Endothelial cell of umbilical vein (primary cell): Measurements from ENCODE around the gene EFNB3. TPM values are rescaled to one million over a fixed set of nuclear protein-coding genes. Genes with fewer than 3 reads are reported as not detected.
A peak's percentile ranks its signal among the peaks of the same experiment; 100 is the strongest.

Experiments
- BruUV-seq: library from RNA; stranded (reverse); fragments of 400-500 nt; replicated peaks from 2 replicates; lab custom pipeline; 2021; lab: Mats Ljungman, UMichigan
- CTCF ChIA-PET: fragments of 300-600, 350-600 bp; sonication (Branson Sonifier 250); formaldehyde crosslinking; loops from one replicate; lab custom pipeline; 2021; ENCODE audit warnings: antibody characterized with exemption, inconsistent platforms; lab: Charles Lee
- POLR2A ChIA-PET: fragments of 300-600, 350-600 bp; sonication (Branson Sonifier 250); formaldehyde crosslinking; loops from one replicate; lab custom pipeline; 2021; ENCODE audit warnings: antibody characterized with exemption, inconsistent platforms; lab: Charles Lee
- DNase-seq: peaks from one replicate; pipeline ENCODE4 v3.0.0-alpha.2; 2011; ENCODE audit warnings: low read depth, low spot score
- FAIRE-seq: peaks from 2 replicates; lab custom pipeline; 2011; peaks lifted over from hg19 to GRCh38; lab: Jason Lieb, UNC
- H2AFZ ChIP-seq: 2 replicates; pipeline ENCODE4 v1.6.0; 2012; ENCODE audit warnings: low read depth, low read length, control low read depth, inconsistent platforms
- H3K27ac ChIP-seq: 2 replicates; pipeline ENCODE4 v1.5.1; 2011; ENCODE audit warnings: low read depth, mild to moderate bottlenecking, control low read depth, low read length, moderate library complexity; ENCODE audit not compliant: insufficient read depth
- H3K27me3 ChIP-seq, 2 experiments: 2 replicates each; pipeline versions ENCODE4 v1.6.0 to v1.6.1; 2011; ENCODE audit warnings: low read length in 2 of 2, mixed read lengths in 1 of 2; ENCODE audit not compliant: control insufficient read depth in 2 of 2, insufficient read depth in 2 of 2
- H3K36me3 ChIP-seq, 2 experiments: 2 replicates in 1 of 2; 3 replicates in 1 of 2; pipeline ENCODE4 v1.5.1; 2011; ENCODE audit warnings: low read length in 2 of 2, mild to moderate bottlenecking in 1 of 2, moderate library complexity in 1 of 2; ENCODE audit not compliant: control insufficient read depth in 2 of 2, insufficient read depth in 2 of 2; ENCODE audit errors: extremely low read depth in 1 of 2
- H3K4me1 ChIP-seq: 3 replicates; pipeline ENCODE4 v1.5.1; 2011; ENCODE audit warnings: mild to moderate bottlenecking, low read length; ENCODE audit not compliant: control insufficient read depth, insufficient read depth; ENCODE audit errors: extremely low read depth
- H3K4me2 ChIP-seq: 2 replicates; pipeline ENCODE4 v1.6.1; 2011; ENCODE audit warnings: low read length, control low read depth, mixed read lengths; ENCODE audit not compliant: insufficient read depth
- H3K4me3 ChIP-seq, 3 experiments: fragments of 200-600 bp in 1 of 3; sonication (generic), shearing (Covaris generic) in 1 of 3; replicated peaks in 1 of 3; 2 replicates each; pipeline ENCODE4 v1.5.1; 2011 to 2016; ENCODE audit warnings: control low read depth in 3 of 3, low read length in 3 of 3, mild to moderate bottlenecking in 2 of 3, inconsistent platforms in 1 of 3, low read depth in 1 of 3, moderate library complexity in 1 of 3; ENCODE audit not compliant: insufficient read depth in 1 of 3
- H3K79me2 ChIP-seq: 2 replicates; pipeline ENCODE4 v1.6.0; 2012; ENCODE audit warnings: low read length, inconsistent platforms; ENCODE audit not compliant: control insufficient read depth, insufficient read depth
- H3K9ac ChIP-seq: replicated peaks from 2 replicates; pipeline ENCODE3; 2011; ENCODE audit warnings: low read length, control low read depth; ENCODE audit not compliant: insufficient read depth; ENCODE audit errors: extremely low read depth
- H3K9me1 ChIP-seq: replicated peaks from 3 replicates; pipeline ENCODE4 v1.6.0; 2011; ENCODE audit warnings: mild to moderate bottlenecking, low read length; ENCODE audit not compliant: control insufficient read depth, insufficient read depth; ENCODE audit errors: extremely low read depth
- H3K9me3 ChIP-seq: replicated peaks from 2 replicates; pipeline ENCODE4 v1.5.1; 2012; ENCODE audit warnings: low read length, inconsistent platforms; ENCODE audit not compliant: control insufficient read depth, insufficient read depth
- H4K20me1 ChIP-seq: replicated peaks from 2 replicates; pipeline ENCODE3; 2011; ENCODE audit warnings: mild to moderate bottlenecking, low read length; ENCODE audit not compliant: control insufficient read depth, insufficient read depth; ENCODE audit errors: extremely low read depth
- EZH2 ChIP-seq: IDR thresholded peaks from 2 replicates; pipeline ENCODE4 v1.6.1; 2012; ENCODE audit warnings: borderline replicate concordance, low read depth, mild to moderate bottlenecking, moderate library complexity, low read length, inconsistent platforms; ENCODE audit not compliant: severe bottlenecking
- FOS ChIP-seq: IDR thresholded peaks from 2 replicates; pipeline ENCODE4 v1.6.1; 2011; ENCODE audit warnings: mild to moderate bottlenecking, low read length, moderate library complexity, borderline replicate concordance; ENCODE audit not compliant: insufficient read depth
- GATA2 ChIP-seq: IDR thresholded peaks from 2 replicates; pipeline ENCODE4 v1.7.0; 2011; ENCODE audit warnings: low read depth, mild to moderate bottlenecking, moderate library complexity, mixed read lengths, low read length; ENCODE audit not compliant: insufficient read length, insufficient read depth
- JUN ChIP-seq: IDR thresholded peaks from 2 replicates; pipeline ENCODE4 v1.6.1; 2011; ENCODE audit warnings: borderline replicate concordance, low read depth; ENCODE audit not compliant: insufficient read length, insufficient read depth
- MYC ChIP-seq: IDR thresholded peaks from one replicate; pipeline ENCODE4 v1.6.1; 2011; ENCODE audit warnings: mild to moderate bottlenecking, low read depth, low read length
- POLR2A ChIP-seq: IDR thresholded peaks from 2 replicates; pipeline ENCODE4 v1.6.1; 2012; ENCODE audit warnings: low read depth, mild to moderate bottlenecking, control low read depth, low read length
- POLR2AphosphoS5 ChIP-seq: IDR thresholded peaks from 2 replicates; pipeline ENCODE4 v1.6.1; 2012; ENCODE audit warnings: low read depth, mild to moderate bottlenecking, control low read depth, low read length, moderate library complexity; ENCODE audit not compliant: insufficient read depth
- dilution Hi-C: fragments of 300-500 bp; cut with MboI; formaldehyde crosslinking; loops from one replicate; pipeline ENCODE4 v1.15.0; 2019; ENCODE audit warnings: low sequenced_read_pairs; ENCODE audit not compliant: extremely low pct_ligation_motif_present
- intact Hi-C: fragments of 100-400 bp; cut with micrococcal nuclease; formaldehyde crosslinking; loops from one replicate; pipeline ENCODE4 v1.10.0; 2022
- polyA plus RNA-seq, 4 experiments: library from polyadenylated mRNA; depleted of rRNA in 3 of 4; stranded (reverse) in 3 of 4; unstranded in 1 of 4; fragments of >200 nt; gene quantifications; 2 replicates each; pipeline versions ENCODE4 v1.2.1 to v1.2.3, GENCODE V29; 2011 to 2012; ENCODE audit warnings: missing spikeins in 1 of 4
- total RNA-seq: library from RNA; stranded (reverse); gene quantifications from 2 replicates; pipeline ENCODE4 v1.2.3, GENCODE V29; 2021
- TF ChIP-seq, protein P1 (sequence below): IDR thresholded peaks from 2 replicates; pipeline ENCODE4 v1.6.1; 2011; ENCODE audit not compliant: insufficient read depth, insufficient read length
- TF ChIP-seq, protein P2 (sequence below), 2 donors: IDR thresholded peaks; 1 replicate in 1 of 2; 2 replicates in 1 of 2; pipeline ENCODE4 v1.5.1; 2011; ENCODE audit warnings: low read length in 2 of 2, mild to moderate bottlenecking in 2 of 2, moderate library complexity in 2 of 2, control low read depth in 1 of 2, inconsistent platforms in 1 of 2, low read depth in 1 of 2; ENCODE audit not compliant: insufficient read depth in 1 of 2; ENCODE audit errors: extremely low read depth in 1 of 2

The EFNB3 gene
- total and polyA plus RNA-seq, 2 donors (not counting 3 experiments of a cell fraction or from before 2014, with no cell fraction given): 1.1 to 2.9 TPM

DNA sequence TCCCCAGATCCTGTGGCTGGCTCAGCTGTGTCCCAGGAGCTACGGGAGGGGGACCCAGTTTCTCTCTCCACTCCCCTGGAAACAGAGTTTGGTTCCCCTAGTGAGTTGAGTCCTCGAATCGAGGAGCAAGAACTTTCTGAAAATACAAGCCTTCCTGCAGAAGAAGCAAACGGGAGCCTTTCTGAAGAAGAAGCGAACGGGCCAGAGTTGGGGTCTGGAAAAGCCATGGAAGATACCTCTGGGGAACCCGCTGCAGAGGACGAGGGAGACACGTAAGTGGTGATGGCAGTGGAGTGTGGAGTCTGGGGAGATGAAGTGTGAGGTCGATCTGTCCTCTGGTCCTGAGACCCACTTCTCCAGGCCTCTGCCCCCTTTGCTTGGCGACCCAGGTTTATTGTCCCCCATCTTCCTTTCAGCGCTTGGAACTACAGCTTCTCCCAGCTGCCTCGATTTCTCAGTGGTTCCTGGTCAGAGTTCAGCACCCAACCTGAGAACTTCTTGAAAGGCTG lies 16.1 kb upstream of the EFNB3 start:
- intact Hi-C loops: loop anchor here (1.0 to 10.0 kb wide), 10 partner anchors 28 to 337 kb away; partner anchors contain the start of genes CHD3, DNAH2, FGF11 and KCTD11
- H3K79me2 ChIP-seq: peaks cover 39% of the 10 kb centered on the region

DNA sequence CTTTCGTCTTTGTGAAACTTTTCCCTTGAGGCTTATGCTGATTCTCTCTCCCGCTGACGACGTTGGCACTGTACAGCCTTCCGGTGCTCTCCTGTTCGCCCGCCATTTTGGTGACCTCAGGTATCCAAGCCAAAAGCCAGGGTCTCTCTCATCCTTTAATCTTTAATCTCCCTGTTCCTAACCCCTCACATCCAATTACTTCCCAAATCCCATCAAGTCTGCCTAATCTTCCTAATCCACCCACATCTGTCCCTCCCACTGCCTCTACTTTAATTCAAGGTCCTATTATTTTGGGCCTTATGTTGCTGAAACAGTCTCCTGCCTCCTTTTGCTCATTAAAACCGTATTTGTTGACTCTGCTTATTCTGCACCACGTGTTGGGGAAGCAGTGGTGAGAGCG lies 9.4 kb upstream of the EFNB3 start:
- intact Hi-C loops (no loop called here), dilution Hi-C loops (no loop called here)
- no peaks in the 10 kb centered on the region for H3K9me3 ChIP-seq
- no peaks in the 10 kb centered on the region for H3K36me3 ChIP-seq
- DNase-seq (no peak), FAIRE-seq (no peak)
- no peaks in the 10 kb centered on the region for H3K9me1 ChIP-seq
- no peak overlapping the region for H2AFZ ChIP-seq
- H3K27me3 ChIP-seq: no peaks in the 10 kb centered on the region
- POLR2A ChIA-PET: no interaction called here
- TF ChIP-seq MYC (no peak), POLR2AphosphoS5 (no peak), EZH2 (no peak), POLR2A (no peak), GATA2 (no peak), FOS (no peak), JUN (no peak)
- TF ChIP-seq, protein P1, sequence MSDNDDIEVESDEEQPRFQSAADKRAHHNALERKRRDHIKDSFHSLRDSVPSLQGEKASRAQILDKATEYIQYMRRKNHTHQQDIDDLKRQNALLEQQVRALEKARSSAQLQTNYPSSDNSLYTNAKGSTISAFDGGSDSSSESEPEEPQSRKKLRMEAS: no peak
- TF ChIP-seq, protein P2, sequence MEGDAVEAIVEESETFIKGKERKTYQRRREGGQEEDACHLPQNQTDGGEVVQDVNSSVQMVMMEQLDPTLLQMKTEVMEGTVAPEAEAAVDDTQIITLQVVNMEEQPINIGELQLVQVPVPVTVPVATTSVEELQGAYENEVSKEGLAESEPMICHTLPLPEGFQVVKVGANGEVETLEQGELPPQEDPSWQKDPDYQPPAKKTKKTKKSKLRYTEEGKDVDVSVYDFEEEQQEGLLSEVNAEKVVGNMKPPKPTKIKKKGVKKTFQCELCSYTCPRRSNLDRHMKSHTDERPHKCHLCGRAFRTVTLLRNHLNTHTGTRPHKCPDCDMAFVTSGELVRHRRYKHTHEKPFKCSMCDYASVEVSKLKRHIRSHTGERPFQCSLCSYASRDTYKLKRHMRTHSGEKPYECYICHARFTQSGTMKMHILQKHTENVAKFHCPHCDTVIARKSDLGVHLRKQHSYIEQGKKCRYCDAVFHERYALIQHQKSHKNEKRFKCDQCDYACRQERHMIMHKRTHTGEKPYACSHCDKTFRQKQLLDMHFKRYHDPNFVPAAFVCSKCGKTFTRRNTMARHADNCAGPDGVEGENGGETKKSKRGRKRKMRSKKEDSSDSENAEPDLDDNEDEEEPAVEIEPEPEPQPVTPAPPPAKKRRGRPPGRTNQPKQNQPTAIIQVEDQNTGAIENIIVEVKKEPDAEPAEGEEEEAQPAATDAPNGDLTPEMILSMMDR (IDR thresholded peaks at IDR 0.05; ENCODE audit: extremely low read depth in 1 of 2, insufficient read depth in 1 of 2, low read depth in 1 of 2, low read length in 2 of 2): no peak
- no peaks in the 10 kb centered on the region for H3K79me2 ChIP-seq
- no peak overlapping the region for H3K4me3 ChIP-seq
- H3K27ac ChIP-seq: no peak overlapping the region
- CTCF ChIA-PET: no interaction called here
- no peak overlapping the region for H3K9ac ChIP-seq
- H4K20me1 ChIP-seq: no peaks in the 10 kb centered on the region
- no peak overlapping the region for H3K4me2 ChIP-seq
- no peaks in the 10 kb centered on the region for H3K4me1 ChIP-seq
- BruUV-seq: no TSS peak

More for the DNA sequence above, 16.1 kb upstream of the EFNB3 start:
- peak overlapping the region; percentile 43 for H3K27ac ChIP-seq
- ChIA-PET POLR2A (interaction anchor here (0.9 kb wide), 1 partner anchor 12 kb away, joined by 3 read pairs; no protein-coding TSS in a partner anchor), CTCF (interaction anchor here (1.3 to 4.4 kb wide), 11 partner anchors 13 to 168 kb away, joined by 3 to 97 read pairs (median 10); partner anchors contain the start of genes DNAH2, EFNB3, MPDU1 and NAA38)
- FAIRE-seq (no peak), DNase-seq (no peak)
- H4K20me1 ChIP-seq: no peaks in the 10 kb centered on the region
- no peak for TF ChIP-seq POLR2AphosphoS5
- no peaks in the 10 kb centered on the region for H3K9me1 ChIP-seq
- peak overlapping the region; percentile 87 for H3K4me2 ChIP-seq
- H3K9ac ChIP-seq: peak overlapping the region; percentile 78
- peaks cover 26% of the 10 kb centered on the region for H3K4me1 ChIP-seq
- no peaks in the 10 kb centered on the region for H3K27me3 ChIP-seq
- H3K9me3 ChIP-seq: no peaks in the 10 kb centered on the region
- H3K36me3 ChIP-seq: peaks cover 0 to under 1% of the 10 kb centered on the region in 2 experiments
- dilution Hi-C loops: no loop called here
- peak overlapping the region; percentile 67 to 84 (median 75) for H3K4me3 ChIP-seq
- BruUV-seq: TSS peak; percentile 12
- H2AFZ ChIP-seq: peak overlapping the region; percentile 89
